Measurements from ENCODE around the gene TARDBP. TPM values are rescaled to one million over a fixed set of nuclear protein-coding genes. Genes with fewer than 3 reads are reported as not detected.

The TARDBP gene
- total and polyA plus RNA-seq, 9 of the 15 experiments (the other 6 are each of a cell fraction or from before 2014, with no cell fraction given): 122 to 515 (median 243) TPM

GRCh38 chr1:11058595-11059154 is 46.2 kb downstream of the TARDBP start:
- CTCF ChIA-PET (ENCODE audit: low intra/inter-chr PET ratio): no interaction called here
- TSS peak; percentile 54 for BruUV-seq (replicated peaks)
- no peak for FAIRE-seq
- TF ChIP-seq MLLT1 (IDR thresholded peaks at IDR 0.05) (no peak), KDM4B (IDR thresholded peaks at IDR 0.05; ENCODE audit: borderline replicate concordance in 2 of 2, low read depth in 1 of 2) (no peak), ZNF717 (CRISPR knock-in tag; IDR thresholded peaks at IDR 0.05) (no peak), RBM39 (optimal IDR thresholded peaks at IDR 0.05; ENCODE audit: low read depth, low read length) (no peak), TBL1XR1 (IDR thresholded peaks at IDR 0.05; ENCODE audit: low read length in 2 of 2) (no peak), ZEB2 (IDR thresholded peaks at IDR 0.05) (no peak), ZNF232 (CRISPR knock-in tag; IDR thresholded peaks at IDR 0.05) (no peak), MTA3 (IDR thresholded peaks at IDR 0.05; ENCODE audit: borderline replicate concordance) (no peak), ZFP91 (CRISPR knock-in tag; IDR thresholded peaks at IDR 0.05) (no peak), ZNF347 (CRISPR knock-in tag; IDR thresholded peaks at IDR 0.05; ENCODE audit: low read depth) (no peak), ZNF551 (CRISPR knock-in tag; IDR thresholded peaks at IDR 0.05) (no peak), POLR2G (IDR thresholded peaks at IDR 0.05; ENCODE audit: low read depth, low read length) (no peak), PRDM10 (IDR thresholded peaks at IDR 0.05; ENCODE audit: partially characterized antibody) (peak; percentile 34), FOS (IDR thresholded peaks at IDR 0.05; ENCODE audit: extremely low read depth, insufficient read length) (no peak), ZNF3 (CRISPR knock-in tag; IDR thresholded peaks at IDR 0.05) (no peak), KHSRP (IDR thresholded peaks at IDR 0.05) (no peak), RUNX1 (IDR thresholded peaks at IDR 0.05; ENCODE audit: low read depth) (no peak), ZNF436 (CRISPR knock-in tag; IDR thresholded peaks at IDR 0.05) (no peak)

More at GRCh38 chr1:11058595-11059154, 46.2 kb downstream of the TARDBP start:
- POLR2A ChIA-PET: interaction anchor here (0.6 kb wide), 1 partner anchor 131 kb away, joined by 3 read pairs; the partner anchor contains the start of gene ANGPTL7
- WGBS (ENCODE audit: insufficient coverage, low coverage, missing lambda C conversion rate): 22% methylated on average over 25 of the region's 28 CpGs
- peak overlapping the region; percentile 79 for H3K27ac ChIP-seq (ENCODE audit: extremely low read depth, low read depth, low read length)
- ATAC-seq (no peak), DNase-seq (ENCODE audit: extremely low read depth in 1 of 4, low spot score in 3 of 4) (peak in 1 of 4 experiments; percentile 37)
- H3K36me3 ChIP-seq (ENCODE audit: control insufficient read depth, insufficient read depth, low read length): peaks cover 63% of the 10 kb centered on the region; the same call in 2 of the 3 replicates
- H3K9me3 ChIP-seq (replicated peaks; ENCODE audit: control insufficient read depth, insufficient read depth, low read depth, low read length): no peaks in the 10 kb centered on the region
- H3K4me1 ChIP-seq (replicated peaks in 1 of 2; ENCODE audit: control insufficient read depth in 2 of 2, insufficient read depth in 2 of 2, low read length in 2 of 2): peaks cover 8 to 63% of the 10 kb centered on the region in 2 experiments; a peak in 4 of 5 replicates
- H3K9ac ChIP-seq (ENCODE audit: insufficient read depth in 1 of 2, low read depth in 2 of 2, low read length in 2 of 2): peak overlapping the region; percentile 82 to 97
- in situ Hi-C loops (cut with MboI): no loop called here
- H2AFZ ChIP-seq (ENCODE audit: low read depth, low read length): no peak overlapping the region
- peaks cover 7% of the 10 kb centered on the region for H4K20me1 ChIP-seq (replicated peaks; ENCODE audit: control insufficient read depth, insufficient read depth, low read length)
- peak overlapping the region; percentile 92 for H3K4me2 ChIP-seq (ENCODE audit: insufficient read depth, low read length)
- peak overlapping the region; percentile 99 for H3K4me3 ChIP-seq
- intact Hi-C loops (cut with micrococcal nuclease): no loop called here
- H3K79me2 ChIP-seq (ENCODE audit: control insufficient read depth, insufficient read depth, low read length): peaks cover 44% of the 10 kb centered on the region
- no peaks in the 10 kb centered on the region for H3K9me1 ChIP-seq (ENCODE audit: control insufficient read depth, insufficient read depth, low read length)
- no peaks in the 10 kb centered on the region for H3K27me3 ChIP-seq (ENCODE audit: control insufficient read depth in 2 of 2, insufficient read depth in 2 of 2, low read length in 2 of 2)

Measured in K562 (cell line).